ENCODE measurements around the gene CENPF. TPM values are rescaled to one million over a fixed set of nuclear protein-coding genes. Genes with fewer than 3 reads are reported as not detected.

Gene CENPF
- total RNA-seq, 1 experiment from 2014 or later: 113 TPM

DNA sequence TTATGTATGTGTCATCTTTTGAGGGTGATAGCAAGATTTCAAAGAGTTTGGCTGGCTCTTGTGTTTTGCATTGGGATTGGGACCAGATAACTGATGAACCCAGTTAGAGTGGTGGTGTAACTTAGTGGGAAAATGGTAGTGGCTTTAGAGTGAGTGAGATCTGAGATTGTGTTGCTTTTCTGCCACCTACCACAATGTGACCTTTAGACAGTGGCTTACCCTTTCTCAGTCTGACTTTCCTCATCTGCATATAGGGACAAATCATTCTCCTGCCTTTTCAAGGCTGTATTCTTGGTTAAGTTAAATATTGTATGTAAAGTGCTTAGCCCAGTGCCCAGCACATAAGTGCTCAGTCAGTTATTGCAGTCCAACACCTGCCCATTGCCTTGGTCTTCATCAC lies 31.3 kb downstream of the CENPF start:
- no peaks in the 10 kb centered on the region for H3K4me1 ChIP-seq (ENCODE audit: insufficient read depth, low read length)
- no peak overlapping the region for H2BK12ac ChIP-seq (ENCODE audit: insufficient read length, low read depth, low read length)
- H3K4me2 ChIP-seq (ENCODE audit: insufficient read depth, insufficient read length, low read length): no peak overlapping the region
- H4K5ac ChIP-seq (ENCODE audit: insufficient read length, low read depth, low read length): no peak overlapping the region
- no peak overlapping the region for H3K18ac ChIP-seq (ENCODE audit: insufficient read length, low read depth, low read length)
- DNase-seq: no peak
- H3K27me3 Mint-ChIP-seq (ENCODE audit: low read depth): no peaks in the 10 kb centered on the region
- no peak overlapping the region for H4K91ac ChIP-seq (ENCODE audit: insufficient read length, low read depth, low read length)
- H3K9me3 Mint-ChIP-seq: no peaks in the 10 kb centered on the region
- H3K36me3 Mint-ChIP-seq (ENCODE audit: insufficient read depth in 1 of 3, low read depth in 3 of 3): peaks cover 59 to 63% (median 61%) of the 10 kb centered on the region in 3 experiments
- no peak overlapping the region for H2AFZ ChIP-seq (ENCODE audit: low read length)
- no peaks in the 10 kb centered on the region for H3K23me2 ChIP-seq (ENCODE audit: insufficient read length, low read depth, low read length, poor library complexity, severe bottlenecking)
- H3K14ac ChIP-seq (ENCODE audit: insufficient read depth, low read length): no peak overlapping the region
- H2BK15ac ChIP-seq (ENCODE audit: low read depth, low read length): no peak overlapping the region
- no peaks in the 10 kb centered on the region for H4K20me1 ChIP-seq (ENCODE audit: control insufficient read depth, insufficient read depth, insufficient read length)
- H3K4me1 Mint-ChIP-seq: 0 out of 4 replicates have a peak, but pooled peaks cover 0 to 3% of the 10 kb centered on the region in 2 experiments
- TF ChIP-seq CTCF (conservative IDR thresholded peaks at IDR 0.05): no peak
- H3K27ac Mint-ChIP-seq: no peak overlapping the region
- H3K4me3 Mint-ChIP-seq: no peak overlapping the region
- H3K27ac ChIP-seq (ENCODE audit: insufficient read length, low read depth, low read length): no peak overlapping the region
- no peak overlapping the region for H2BK120ac ChIP-seq (ENCODE audit: low read depth, low read length, poor library complexity, severe bottlenecking)
- no peaks in the 10 kb centered on the region for H3K79me1 ChIP-seq (ENCODE audit: insufficient read depth, low read depth, low read length, poor library complexity, severe bottlenecking)
- no peak overlapping the region for H2BK20ac ChIP-seq (ENCODE audit: low read depth, low read length, poor library complexity, severe bottlenecking)
- no peaks in the 10 kb centered on the region for H3K9me3 ChIP-seq (ENCODE audit: control insufficient read depth, low read depth, low read length)
- no peak overlapping the region for H3T11ph ChIP-seq (ENCODE audit: low read length)
- no peak overlapping the region for H2AK5ac ChIP-seq (ENCODE audit: insufficient read length, low read length)
- H3K79me2 ChIP-seq (ENCODE audit: insufficient read depth, low read length): no peaks in the 10 kb centered on the region
- H2BK5ac ChIP-seq (ENCODE audit: insufficient read length, low read length): no peak overlapping the region
- no peaks in the 10 kb centered on the region for H3K27me3 ChIP-seq (ENCODE audit: insufficient read depth, low read length)
- no peak overlapping the region for H3K23ac ChIP-seq (ENCODE audit: insufficient read length, low read depth, low read length)
- H3K4ac ChIP-seq (ENCODE audit: low read depth, low read length): no peak overlapping the region
- H3K9ac ChIP-seq (ENCODE audit: extremely low read depth, insufficient read length, low read length): no peak overlapping the region
- no peak overlapping the region for H4K8ac ChIP-seq (replicated peaks; ENCODE audit: insufficient read length, low read depth, low read length)
- H3K56ac ChIP-seq (ENCODE audit: insufficient read length, low read depth, low read length): no peak overlapping the region

Measured in H9 (cell line).